CD14-positive monocyte (primary cell): ENCODE measurements around the gene RIMBP2. TPM values are rescaled to one million over a fixed set of nuclear protein-coding genes. Genes with fewer than 3 reads are reported as not detected.
"Not testable (repeated sequence)": the region's sequence is repeated elsewhere in the genome, so short reads cannot be mapped to it uniquely, and the experiment has no call there.

ENCODE experiments used
- DNase-seq, 3 donors: peaks; one replicate each; pipeline ENCODE4 v3.0.0-alpha.2; 2011 to 2022
- H2AFZ ChIP-seq: 2 replicates; pipeline ENCODE4 v1.6.0; 2012; ENCODE audit warnings: mild to moderate bottlenecking, low read depth, low read length, inconsistent platforms; ENCODE audit not compliant: insufficient read depth, poor library complexity, severe bottlenecking
- H3K27ac ChIP-seq, 2 donors: 1 replicate in 1 of 2; 2 replicates in 1 of 2; pipeline ENCODE4 v1.5.1; 2012 to 2013; ENCODE audit warnings: low read length in 2 of 2, control low read depth in 1 of 2, inconsistent platforms in 1 of 2, low read depth in 1 of 2, mild to moderate bottlenecking in 1 of 2
- H3K27me3 ChIP-seq, 2 donors: one replicate each; pipeline versions ENCODE4 v1.6.0 to v1.6.1; 2011 to 2013; ENCODE audit warnings: low read length in 2 of 2; ENCODE audit not compliant: control insufficient read depth in 2 of 2, insufficient read depth in 2 of 2
- H3K36me3 ChIP-seq, 2 donors: replicated peaks in 1 of 2; 1 replicate in 1 of 2; 2 replicates in 1 of 2; pipeline versions ENCODE4 v1.5.1 to v1.6.1; 2012 to 2013; ENCODE audit warnings: low read length in 2 of 2, control low read depth in 1 of 2, inconsistent platforms in 1 of 2, mild to moderate bottlenecking in 1 of 2; ENCODE audit not compliant: insufficient read depth in 2 of 2, control insufficient read depth in 1 of 2
- H3K4me1 ChIP-seq, 2 donors: 1 replicate in 1 of 2; 2 replicates in 1 of 2; pipeline versions ENCODE4 v1.5.1 to v1.6.1; 2012 to 2013; ENCODE audit warnings: low read length in 2 of 2, control low read depth in 1 of 2, inconsistent platforms in 1 of 2, mild to moderate bottlenecking in 1 of 2, moderate library complexity in 1 of 2; ENCODE audit not compliant: insufficient read depth in 2 of 2, control insufficient read depth in 1 of 2
- H3K4me2 ChIP-seq: replicated peaks from 2 replicates; pipeline ENCODE3; 2012; ENCODE audit warnings: low read length, moderate library complexity, mild to moderate bottlenecking; ENCODE audit not compliant: poor library complexity, severe bottlenecking; ENCODE audit errors: extremely low read depth
- H3K4me3 ChIP-seq, 3 experiments: fragments of 200-600 bp in 1 of 3; sonication (generic) in 1 of 3; replicated peaks in 1 of 3; 1 replicate in 2 of 3; 2 replicates in 1 of 3; pipeline ENCODE4 v1.5.1; 2011 to 2013; ENCODE audit warnings: low read length in 3 of 3, mild to moderate bottlenecking in 3 of 3, control low read depth in 2 of 3, low read depth in 2 of 3, inconsistent platforms in 1 of 3, moderate library complexity in 1 of 3
- H3K79me2 ChIP-seq: 2 replicates; pipeline ENCODE4 v1.6.0; 2012; ENCODE audit warnings: mild to moderate bottlenecking, control low read depth, inconsistent platforms, low read length, moderate library complexity; ENCODE audit not compliant: insufficient read depth
- H3K9ac ChIP-seq: 2 replicates; pipeline ENCODE4 v1.6.0; 2017; ENCODE audit warnings: low read length, mild to moderate bottlenecking; ENCODE audit not compliant: insufficient read depth, poor library complexity, severe bottlenecking
- H3K9me3 ChIP-seq, 2 donors: replicated peaks in 1 of 2; 1 replicate in 1 of 2; 2 replicates in 1 of 2; pipeline versions ENCODE4 v1.5.1 to v1.6.1; 2012 to 2013; ENCODE audit warnings: low read length in 2 of 2, control low read depth in 1 of 2; ENCODE audit not compliant: control insufficient read depth in 1 of 2, insufficient read depth in 1 of 2
- H4K20me1 ChIP-seq: 2 replicates; pipeline ENCODE4 v1.6.0; 2012; ENCODE audit warnings: mild to moderate bottlenecking, low read length, control low read depth, moderate library complexity; ENCODE audit not compliant: insufficient read depth
- H3K27ac Mint-ChIP-seq, 7 donors: one replicate each; pipeline ENCODE4 v1.8.0; 2020; ENCODE audit warnings: mild to moderate bottlenecking in 7 of 7, mixed read lengths in 7 of 7, moderate library complexity in 6 of 7, inconsistent platforms in 2 of 7
- H3K27me3 Mint-ChIP-seq, 3 donors: one replicate each; pipeline ENCODE4 v1.8.0; 2021 to 2022; ENCODE audit warnings: low read depth in 3 of 3, mild to moderate bottlenecking in 3 of 3, mixed read lengths in 3 of 3, moderate library complexity in 3 of 3, inconsistent platforms in 1 of 3
- H3K36me3 Mint-ChIP-seq, 2 donors: one replicate each; pipeline ENCODE4 v1.8.0; 2020; ENCODE audit warnings: mixed read lengths in 2 of 2, inconsistent platforms in 1 of 2, mild to moderate bottlenecking in 1 of 2
- H3K4me1 Mint-ChIP-seq: one replicate; pipeline ENCODE4 v1.8.0; 2020; ENCODE audit warnings: mild to moderate bottlenecking, mixed read lengths
- H3K4me3 Mint-ChIP-seq, 2 donors: one replicate each; pipeline ENCODE4 v1.8.0; 2020; ENCODE audit warnings: mild to moderate bottlenecking in 2 of 2, mixed read lengths in 2 of 2, moderate library complexity in 1 of 2
- H3K9me3 Mint-ChIP-seq, 7 donors: one replicate each; pipeline ENCODE4 v1.8.0; 2020 to 2022; ENCODE audit warnings: mixed read lengths in 7 of 7, mild to moderate bottlenecking in 6 of 7, moderate library complexity in 6 of 7, inconsistent platforms in 2 of 7
- CTCF ChIP-seq: fragments of 200-600 bp; IDR thresholded peaks from one replicate; pipeline ENCODE4 v1.8.0; 2022; ENCODE audit warnings: antibody characterized with exemption, mild to moderate bottlenecking
- WGBS: methylation state at CpG from one replicate; pipeline ENCODE4 v1.1.5; 2013; ENCODE audit warnings: missing lambda C conversion rate; ENCODE audit not compliant: insufficient coverage; 5-methylcytosine and 5-hydroxymethylcytosine counted together
- intact Hi-C, 2 donors: fragments of 100-400 bp; cut with micrococcal nuclease; formaldehyde crosslinking; loops; one replicate each; pipeline versions ENCODE4 v1.15.0 to v1.15.1; 2023
- polyA plus RNA-seq, 3 donors: library from polyadenylated mRNA; depleted of rRNA in 1 of 3; unstranded in 2 of 3; stranded (reverse) in 1 of 3; fragments of 300-500 nt in 2 of 3; fragments of >200 nt in 1 of 3; fragmentation: Illumina TruSeq in 2 of 3; gene quantifications; 1 replicate in 2 of 3; 2 replicates in 1 of 3; pipeline ENCODE4 v1.2.3, GENCODE V29; 2012 to 2021

RIMBP2 gene
- polyA plus RNA-seq, 3 donors, result not detected

DNA sequence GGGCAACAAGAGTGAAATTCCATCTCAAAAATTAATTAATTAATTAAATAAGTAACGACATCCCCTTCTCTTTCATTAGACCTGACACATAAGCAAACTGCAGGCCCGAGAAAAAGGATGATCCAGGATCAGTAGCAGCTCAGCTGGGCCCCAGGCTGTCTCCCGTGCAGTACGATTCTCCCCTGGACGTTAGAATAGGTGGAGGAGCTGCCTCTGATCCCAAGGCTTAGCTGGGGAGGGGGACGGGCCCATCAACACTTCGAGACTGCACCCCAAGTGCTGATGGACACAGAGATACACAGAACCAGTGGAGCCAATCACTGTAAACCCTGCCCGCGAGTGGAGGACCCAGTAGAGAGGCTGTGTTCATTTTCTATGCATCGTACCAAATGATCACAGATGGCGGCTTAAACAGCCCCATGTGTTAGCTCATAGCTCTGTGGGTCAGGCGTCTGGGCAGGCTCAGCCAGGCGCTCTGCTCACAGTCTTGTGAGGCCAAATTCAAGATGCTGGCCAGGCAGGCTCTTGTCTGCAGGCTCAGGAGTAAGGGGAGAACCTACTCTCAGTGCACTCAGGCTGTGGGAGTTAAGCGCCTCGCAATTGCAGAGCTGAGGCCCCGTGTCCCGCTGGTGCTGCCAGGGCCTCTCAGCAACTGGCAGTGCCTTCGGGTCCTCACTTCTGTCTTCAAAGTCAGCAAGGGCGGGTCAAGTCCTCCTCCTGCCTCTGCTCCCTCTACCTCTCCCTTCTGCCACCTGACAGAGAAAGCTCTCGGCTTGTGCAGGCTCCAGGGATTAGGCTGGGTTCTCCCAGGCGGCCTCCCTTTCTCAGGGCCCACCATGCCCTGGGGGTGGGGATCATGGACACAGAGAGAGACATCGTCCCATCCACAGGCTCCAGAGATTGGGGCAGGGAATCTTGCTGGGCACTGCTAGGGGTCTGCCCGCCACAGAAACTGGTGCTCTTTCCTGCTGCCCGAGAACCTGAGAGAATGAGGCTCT is 26.4 kb downstream of the RIMBP2 start:
- intact Hi-C loops, result no loop called here
- H3K9ac ChIP-seq, result no peak overlapping the region
- no peak for TF ChIP-seq CTCF
- 97% methylated on average over 19 of the region's 24 CpGs for WGBS
- no peaks in the 10 kb centered on the region for H3K9me3 ChIP-seq
- H3K27me3 Mint-ChIP-seq, result peaks cover 0 to 23% (median 8%) of the 10 kb centered on the region in 3 donors
- no peaks in the 10 kb centered on the region for H3K4me1 ChIP-seq
- no peak overlapping the region for H3K4me3 Mint-ChIP-seq
- H3K36me3 ChIP-seq, result no peaks in the 10 kb centered on the region
- no peak for DNase-seq
- no peaks in the 10 kb centered on the region for H3K27me3 ChIP-seq
- H3K9me3 Mint-ChIP-seq, result peaks cover 0 to 5% (median 0%) of the 10 kb centered on the region in 7 donors
- no peak overlapping the region for H3K27ac ChIP-seq
- no peaks in the 10 kb centered on the region for H3K4me1 Mint-ChIP-seq
- no peaks in the 10 kb centered on the region for H3K79me2 ChIP-seq
- H3K27ac Mint-ChIP-seq, result peak overlapping the region in 1 of 7 donors; percentile 57
- H4K20me1 ChIP-seq, result no peaks in the 10 kb centered on the region
- no peaks in the 10 kb centered on the region for H3K36me3 Mint-ChIP-seq
- no peak overlapping the region for H3K4me3 ChIP-seq
- no peak overlapping the region for H2AFZ ChIP-seq
- H3K4me2 ChIP-seq, result no peak overlapping the region

- H3K27me3 ChIP-seq, intact Hi-C loops, H3K27ac Mint-ChIP-seq, H3K4me2 ChIP-seq, H3K9me3 ChIP-seq, H4K20me1 ChIP-seq, H3K27ac ChIP-seq, H3K36me3 Mint-ChIP-seq, DNase-seq, H2AFZ ChIP-seq, H3K4me1 ChIP-seq, H3K4me1 Mint-ChIP-seq, H3K4me3 Mint-ChIP-seq, H3K79me2 ChIP-seq, H3K9me3 Mint-ChIP-seq, H3K4me3 ChIP-seq, H3K36me3 ChIP-seq, H3K9ac ChIP-seq: not testable (repeated sequence)
- H3K27me3 Mint-ChIP-seq, result peaks cover 0 to 23% (median 8%) of the 10 kb centered on the region in 3 donors
- 100% methylated on average over 2 of the region's 16 CpGs for WGBS
Observed at GRCh38 chr12:130688999-130689398, 27.1 kb downstream of the RIMBP2 start.
